Endothelial cell (in vitro differentiated cells): ENCODE measurements around the gene TNS4. TPM values are rescaled to one million over a fixed set of nuclear protein-coding genes. Genes with fewer than 3 reads are reported as not detected.
A peak's percentile ranks its signal among the peaks of the same experiment; 100 is the strongest.

Experiments used
- DNase-seq: peaks from one replicate; pipeline ENCODE4 v3.0.0; 2021; ENCODE audit warnings: low spot score
- H3K27ac Mint-ChIP-seq: one replicate; pipeline ENCODE4 v1.8.0; 2021; ENCODE audit warnings: mixed read lengths, inconsistent platforms; ENCODE audit not compliant: unreplicated experiment
- H3K27me3 Mint-ChIP-seq: one replicate; pipeline ENCODE4 v1.8.0; 2021; ENCODE audit warnings: mild to moderate bottlenecking, moderate library complexity, mixed read lengths, inconsistent platforms; ENCODE audit not compliant: unreplicated experiment
- H3K36me3 Mint-ChIP-seq: one replicate; pipeline ENCODE4 v1.8.0; 2021; ENCODE audit warnings: mild to moderate bottlenecking, low read depth, mixed read lengths, inconsistent platforms; ENCODE audit not compliant: unreplicated experiment
- H3K4me1 Mint-ChIP-seq: one replicate; pipeline ENCODE4 v1.8.0; 2021; ENCODE audit warnings: mild to moderate bottlenecking, mixed read lengths, inconsistent platforms; ENCODE audit not compliant: unreplicated experiment
- H3K4me3 Mint-ChIP-seq: one replicate; pipeline ENCODE4 v1.8.0; 2021; ENCODE audit warnings: mild to moderate bottlenecking, mixed read lengths, inconsistent platforms; ENCODE audit not compliant: unreplicated experiment
- H3K9me3 Mint-ChIP-seq: one replicate; pipeline ENCODE4 v1.8.0; 2021; ENCODE audit warnings: mixed read lengths, inconsistent platforms; ENCODE audit not compliant: unreplicated experiment
- long read RNA-seq: library from polyadenylated mRNA; unstranded; transcript quantifications from one replicate; pipeline ENCODE4 v2.0.0, GENCODE V29; 2020; ENCODE audit not compliant: unreplicated experiment
- total RNA-seq: library from RNA; stranded (reverse); fragmentation: NEBNext Ultra II Directional; extraction: Animal tissue kit (Norgen Biotek cat#: 25700); gene quantifications from one replicate; pipeline ENCODE4 v1.2.1, GENCODE V29; 2021; ENCODE audit not compliant: unreplicated experiment
- TF ChIP-seq, protein P1 (sequence below): fragments of 200-600 bp; sonication (generic); IDR thresholded peaks from one replicate; pipeline ENCODE4 v1.5.0; 2021; ENCODE audit warnings: antibody characterized with exemption; ENCODE audit not compliant: unreplicated experiment

Gene TNS4, protein sequence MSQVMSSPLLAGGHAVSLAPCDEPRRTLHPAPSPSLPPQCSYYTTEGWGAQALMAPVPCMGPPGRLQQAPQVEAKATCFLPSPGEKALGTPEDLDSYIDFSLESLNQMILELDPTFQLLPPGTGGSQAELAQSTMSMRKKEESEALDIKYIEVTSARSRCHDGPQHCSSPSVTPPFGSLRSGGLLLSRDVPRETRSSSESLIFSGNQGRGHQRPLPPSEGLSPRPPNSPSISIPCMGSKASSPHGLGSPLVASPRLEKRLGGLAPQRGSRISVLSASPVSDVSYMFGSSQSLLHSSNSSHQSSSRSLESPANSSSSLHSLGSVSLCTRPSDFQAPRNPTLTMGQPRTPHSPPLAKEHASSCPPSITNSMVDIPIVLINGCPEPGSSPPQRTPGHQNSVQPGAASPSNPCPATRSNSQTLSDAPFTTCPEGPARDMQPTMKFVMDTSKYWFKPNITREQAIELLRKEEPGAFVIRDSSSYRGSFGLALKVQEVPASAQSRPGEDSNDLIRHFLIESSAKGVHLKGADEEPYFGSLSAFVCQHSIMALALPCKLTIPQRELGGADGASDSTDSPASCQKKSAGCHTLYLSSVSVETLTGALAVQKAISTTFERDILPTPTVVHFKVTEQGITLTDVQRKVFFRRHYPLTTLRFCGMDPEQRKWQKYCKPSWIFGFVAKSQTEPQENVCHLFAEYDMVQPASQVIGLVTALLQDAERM
- 0.08 TPM for total RNA-seq
- long read RNA-seq: 0 reads

DNA sequence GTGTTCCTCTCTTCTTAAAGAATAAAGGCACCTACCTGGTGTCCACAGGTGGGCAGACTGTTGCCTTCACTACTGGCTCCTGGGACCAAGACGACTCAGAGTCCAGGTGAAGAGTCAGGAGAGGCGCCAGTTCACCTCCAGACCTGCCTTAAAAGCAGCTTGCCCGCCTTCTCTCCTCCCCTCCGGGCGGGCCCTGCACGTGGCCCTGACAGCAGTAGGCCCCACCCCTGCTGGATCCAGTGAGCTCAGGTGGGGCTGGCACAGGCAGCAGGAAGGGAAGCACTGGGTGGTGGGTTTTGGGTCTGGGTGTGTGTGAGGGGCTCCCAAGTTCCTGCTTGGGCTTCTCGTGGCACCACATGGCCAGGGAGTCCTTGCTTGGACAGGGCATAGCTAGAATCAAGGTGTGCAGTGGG is at the start of gene TNS4:
Gene TNS4, minus strand, starts transcription at position 125 of the 413 bp plus-strand sequence. CDS start 5,198 bp downstream, outside the sequence.
- TF ChIP-seq, protein P1, sequence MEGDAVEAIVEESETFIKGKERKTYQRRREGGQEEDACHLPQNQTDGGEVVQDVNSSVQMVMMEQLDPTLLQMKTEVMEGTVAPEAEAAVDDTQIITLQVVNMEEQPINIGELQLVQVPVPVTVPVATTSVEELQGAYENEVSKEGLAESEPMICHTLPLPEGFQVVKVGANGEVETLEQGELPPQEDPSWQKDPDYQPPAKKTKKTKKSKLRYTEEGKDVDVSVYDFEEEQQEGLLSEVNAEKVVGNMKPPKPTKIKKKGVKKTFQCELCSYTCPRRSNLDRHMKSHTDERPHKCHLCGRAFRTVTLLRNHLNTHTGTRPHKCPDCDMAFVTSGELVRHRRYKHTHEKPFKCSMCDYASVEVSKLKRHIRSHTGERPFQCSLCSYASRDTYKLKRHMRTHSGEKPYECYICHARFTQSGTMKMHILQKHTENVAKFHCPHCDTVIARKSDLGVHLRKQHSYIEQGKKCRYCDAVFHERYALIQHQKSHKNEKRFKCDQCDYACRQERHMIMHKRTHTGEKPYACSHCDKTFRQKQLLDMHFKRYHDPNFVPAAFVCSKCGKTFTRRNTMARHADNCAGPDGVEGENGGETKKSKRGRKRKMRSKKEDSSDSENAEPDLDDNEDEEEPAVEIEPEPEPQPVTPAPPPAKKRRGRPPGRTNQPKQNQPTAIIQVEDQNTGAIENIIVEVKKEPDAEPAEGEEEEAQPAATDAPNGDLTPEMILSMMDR: no peak
- Mint-ChIP-seq H3K27ac (peak within 1 kb of the TSS; percentile 36), H3K4me1 (peaks cover 9% of the 10 kb centered on the region), H3K9me3 (no peaks in the 10 kb centered on the region), H3K36me3 (no peaks in the 10 kb centered on the region), H3K4me3 (no peak within 1 kb of the TSS), H3K27me3 (peaks cover 6% of the 10 kb centered on the region)
- DNase-seq: no peak

DNA sequence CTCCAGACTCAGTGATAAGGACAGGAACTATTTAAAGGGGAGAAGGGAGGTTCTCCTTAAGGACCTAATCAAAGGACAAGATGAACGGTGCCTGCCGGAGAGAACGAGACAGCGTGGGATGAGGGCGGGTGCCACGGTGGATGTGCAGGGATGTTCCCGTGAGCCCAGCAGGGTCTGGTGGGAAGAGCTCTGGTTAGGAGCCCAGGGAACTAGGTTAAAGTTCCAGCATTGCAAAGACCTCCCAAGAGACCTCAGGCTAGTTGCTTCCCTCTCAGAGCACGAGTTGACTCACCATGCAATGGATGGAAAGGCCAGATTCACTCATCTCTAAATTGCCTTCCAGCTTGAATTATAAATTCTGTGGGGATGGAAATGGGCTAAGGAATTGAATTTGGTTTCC is 49.2 kb upstream of the TNS4 start:
- H3K27me3 Mint-ChIP-seq: peaks cover 7% of the 10 kb centered on the region
- no peaks in the 10 kb centered on the region for H3K9me3 Mint-ChIP-seq
- DNase-seq: no peak
- H3K27ac Mint-ChIP-seq: no peak overlapping the region
- TF ChIP-seq, protein P1: no peak
- no peak overlapping the region for H3K4me3 Mint-ChIP-seq
- H3K4me1 Mint-ChIP-seq: peaks cover 17% of the 10 kb centered on the region
- no peaks in the 10 kb centered on the region for H3K36me3 Mint-ChIP-seq

DNA sequence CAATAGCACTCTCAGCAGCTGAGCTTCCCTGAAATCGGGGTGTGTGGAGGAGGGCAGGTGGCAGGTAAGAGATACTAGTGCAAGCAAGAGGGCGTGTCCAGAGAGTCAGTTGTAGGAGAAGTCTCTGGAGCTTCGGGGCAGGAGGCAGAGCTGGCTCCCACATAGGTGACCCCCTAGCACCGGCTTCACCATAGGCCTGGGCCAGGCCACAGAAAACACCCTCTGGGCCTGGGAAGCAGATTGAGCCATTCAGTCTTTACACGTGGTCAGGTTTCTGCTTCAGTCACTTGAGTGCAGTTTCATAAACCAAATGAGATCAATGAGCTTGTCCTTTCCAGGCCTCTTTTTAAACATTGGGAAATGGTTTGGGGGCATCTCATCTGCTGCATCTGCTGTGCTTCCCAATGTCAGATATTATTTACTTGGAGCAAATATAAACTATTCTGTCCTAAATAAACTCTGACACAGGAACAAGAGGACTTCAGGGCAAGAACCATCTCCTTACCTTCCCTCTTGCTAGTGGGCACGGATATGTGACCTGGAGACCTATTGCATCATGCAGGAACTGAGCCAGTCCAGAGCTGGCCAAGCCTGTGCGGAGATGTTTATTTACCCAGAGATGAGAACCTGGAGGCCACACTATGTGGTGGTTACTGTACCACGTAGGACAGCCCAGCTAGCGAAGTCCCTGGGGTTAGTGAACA is 47.7 kb upstream of the TNS4 start:
- peaks cover 6% of the 10 kb centered on the region for H3K27me3 Mint-ChIP-seq
- H3K4me1 Mint-ChIP-seq: peaks cover 21% of the 10 kb centered on the region
- no peak overlapping the region for H3K4me3 Mint-ChIP-seq
- no peaks in the 10 kb centered on the region for H3K9me3 Mint-ChIP-seq
- DNase-seq: no peak
- TF ChIP-seq, protein P1: no peak
- no peak overlapping the region for H3K27ac Mint-ChIP-seq
- no peaks in the 10 kb centered on the region for H3K36me3 Mint-ChIP-seq

DNA sequence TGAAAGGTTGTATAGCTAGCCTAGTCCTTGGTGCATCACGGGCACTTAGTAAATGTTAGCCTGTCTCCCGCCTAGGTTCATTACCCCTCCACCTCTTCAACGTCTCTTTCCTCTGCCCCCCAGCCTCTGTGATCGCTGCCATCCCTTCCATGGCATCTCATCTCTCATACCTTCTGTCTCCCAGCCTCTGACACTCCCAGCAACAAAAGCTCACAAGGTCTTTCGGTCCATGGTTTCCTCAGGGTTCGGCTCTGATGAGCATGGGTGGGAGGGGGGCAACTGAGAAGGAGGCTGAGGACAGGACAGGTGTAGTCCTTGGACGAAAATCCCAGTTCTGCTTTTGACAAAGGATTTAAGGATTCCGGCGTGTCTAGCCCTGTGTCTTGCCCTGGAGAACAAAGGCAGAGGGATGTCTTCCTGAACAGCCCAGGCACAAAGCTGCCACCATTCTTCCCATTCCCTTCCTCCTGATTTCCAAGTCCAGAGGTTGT is 47.1 kb upstream of the TNS4 start:
- Mint-ChIP-seq H3K9me3 (no peaks in the 10 kb centered on the region), H3K4me1 (peaks cover 17% of the 10 kb centered on the region), H3K27me3 (peaks cover 6% of the 10 kb centered on the region), H3K36me3 (no peaks in the 10 kb centered on the region), H3K4me3 (no peak overlapping the region), H3K27ac (no peak overlapping the region)
- no peak for DNase-seq
- TF ChIP-seq, protein P1: no peak
